ENCODE measurements around the gene PACSIN2. TPM values are rescaled to one million over a fixed set of nuclear protein-coding genes. Genes with fewer than 3 reads are reported as not detected.

Gene PACSIN2, protein sequence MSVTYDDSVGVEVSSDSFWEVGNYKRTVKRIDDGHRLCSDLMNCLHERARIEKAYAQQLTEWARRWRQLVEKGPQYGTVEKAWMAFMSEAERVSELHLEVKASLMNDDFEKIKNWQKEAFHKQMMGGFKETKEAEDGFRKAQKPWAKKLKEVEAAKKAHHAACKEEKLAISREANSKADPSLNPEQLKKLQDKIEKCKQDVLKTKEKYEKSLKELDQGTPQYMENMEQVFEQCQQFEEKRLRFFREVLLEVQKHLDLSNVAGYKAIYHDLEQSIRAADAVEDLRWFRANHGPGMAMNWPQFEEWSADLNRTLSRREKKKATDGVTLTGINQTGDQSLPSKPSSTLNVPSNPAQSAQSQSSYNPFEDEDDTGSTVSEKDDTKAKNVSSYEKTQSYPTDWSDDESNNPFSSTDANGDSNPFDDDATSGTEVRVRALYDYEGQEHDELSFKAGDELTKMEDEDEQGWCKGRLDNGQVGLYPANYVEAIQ
- total RNA-seq = 10 to 100 TPM; 32.0 to 39.9 TPM

GRCh38 chr22:43014869-43015676 is at the start of gene PACSIN2:
Gene PACSIN2, minus strand, starts transcription at chr22:43015149. Its CDS starts 103,069 bp downstream, at chr22:42912080.
- H3K9me3 Mint-ChIP-seq (ENCODE audit: low read depth) = no peaks in the 10 kb centered on the region
- CTCF ChIA-PET = interaction anchor here (2.0 to 2.2 kb wide), 2 partner anchors 19 to 148 kb away, joined by 9 to 10 read pairs; no protein-coding TSS in a partner anchor
- DNase-seq (peak; percentile 99), ATAC-seq (peak; percentile 99)
- peak within 1 kb of the TSS; percentile 96 for H3K4me3 Mint-ChIP-seq
- H3K4me1 Mint-ChIP-seq = peaks cover 22% of the 10 kb centered on the region
- peaks cover 3% of the 10 kb centered on the region for H3K27me3 Mint-ChIP-seq
- no peaks in the 10 kb centered on the region for H3K36me3 Mint-ChIP-seq
- H3K27ac Mint-ChIP-seq = peak within 1 kb of the TSS; percentile 83

GRCh38 chr22:43060183-43060582 is 45.2 kb upstream of the PACSIN2 start:
- Mint-ChIP-seq H3K27ac (no peak overlapping the region), H3K9me3 (ENCODE audit: low read depth) (no peaks in the 10 kb centered on the region), H3K4me3 (no peak overlapping the region), H3K27me3 (no peaks in the 10 kb centered on the region), H3K36me3 (no peaks in the 10 kb centered on the region), H3K4me1 (no peaks in the 10 kb centered on the region)
- peak; percentile 33 for ATAC-seq
- peak; percentile 58 for DNase-seq
- CTCF ChIA-PET = interaction anchor here (0.5 to 1.7 kb wide), 11 partner anchors 11 to 295 kb away, joined by 3 to 9 read pairs (median 3); no protein-coding TSS in a partner anchor

- no peak overlapping the region for H3K4me3 Mint-ChIP-seq
- no peak overlapping the region for H3K27ac Mint-ChIP-seq
- DNase-seq = no peak
- CTCF ChIA-PET = interaction anchor here (0.7 to 1.2 kb wide), 2 partner anchors 11 to 46 kb away, joined by 3 read pairs; no protein-coding TSS in a partner anchor
- H3K4me1 Mint-ChIP-seq = no peaks in the 10 kb centered on the region
- H3K9me3 Mint-ChIP-seq (ENCODE audit: low read depth) = no peaks in the 10 kb centered on the region
- no peaks in the 10 kb centered on the region for H3K36me3 Mint-ChIP-seq
- no peaks in the 10 kb centered on the region for H3K27me3 Mint-ChIP-seq
- ATAC-seq = no peak
Measured at GRCh38 chr22:43057641-43058040, 42.7 kb upstream of the PACSIN2 start.

DNA sequence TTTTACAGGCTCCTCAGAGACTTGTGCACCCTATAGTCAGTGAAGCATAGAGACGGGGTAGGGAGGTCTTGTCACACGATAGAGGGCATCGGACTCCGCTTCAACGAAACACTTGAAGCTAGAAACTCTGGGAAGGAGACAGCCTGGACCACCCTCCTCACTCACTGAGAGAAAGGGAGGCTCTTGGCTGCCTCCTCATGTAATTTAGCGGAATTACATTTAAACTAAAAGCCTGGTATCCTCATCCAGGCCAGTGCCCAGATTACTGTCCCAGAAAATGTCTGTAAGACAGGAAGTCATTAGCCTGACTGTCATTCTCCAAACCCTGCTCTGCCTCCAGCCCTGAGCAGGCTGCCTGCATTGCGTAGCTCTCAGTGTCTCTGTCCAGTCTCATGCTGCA is 38.2 kb upstream of the PACSIN2 start:
- Mint-ChIP-seq H3K4me1 (no peaks in the 10 kb centered on the region), H3K27ac (no peak overlapping the region), H3K27me3 (no peaks in the 10 kb centered on the region), H3K36me3 (no peaks in the 10 kb centered on the region), H3K4me3 (no peak overlapping the region), H3K9me3 (ENCODE audit: low read depth) (no peaks in the 10 kb centered on the region)
- no peak for DNase-seq
- ATAC-seq = no peak
- CTCF ChIA-PET = interaction anchor here (1.2 kb wide), 1 partner anchor 20 kb away, joined by 4 read pairs; no protein-coding TSS in a partner anchor

- no peaks in the 10 kb centered on the region for H3K36me3 Mint-ChIP-seq
- no peaks in the 10 kb centered on the region for H3K27me3 Mint-ChIP-seq
- no peaks in the 10 kb centered on the region for H3K4me1 Mint-ChIP-seq
- no peak for DNase-seq
- no peak overlapping the region for H3K27ac Mint-ChIP-seq
- no peak overlapping the region for H3K4me3 Mint-ChIP-seq
- no peaks in the 10 kb centered on the region for H3K9me3 Mint-ChIP-seq (ENCODE audit: low read depth)
- CTCF ChIA-PET = no interaction called here
- no peak for ATAC-seq
Measured at GRCh38 chr22:43050995-43051394, 36.0 kb upstream of the PACSIN2 start.

GRCh38 chr22:43047605-43048004 is 32.7 kb upstream of the PACSIN2 start:
- CTCF ChIA-PET = interaction anchor here (0.7 to 1.6 kb wide), 3 partner anchors 12 to 14 kb away, joined by 3 to 5 read pairs (median 4); no protein-coding TSS in a partner anchor
- ATAC-seq = no peak
- H3K36me3 Mint-ChIP-seq = no peaks in the 10 kb centered on the region
- H3K9me3 Mint-ChIP-seq (ENCODE audit: low read depth) = no peaks in the 10 kb centered on the region
- DNase-seq = no peak
- H3K4me1 Mint-ChIP-seq = no peaks in the 10 kb centered on the region
- no peak overlapping the region for H3K4me3 Mint-ChIP-seq
- H3K27me3 Mint-ChIP-seq = no peaks in the 10 kb centered on the region
- no peak overlapping the region for H3K27ac Mint-ChIP-seq

- no peak overlapping the region for H3K4me3 Mint-ChIP-seq
- no peaks in the 10 kb centered on the region for H3K36me3 Mint-ChIP-seq
- H3K4me1 Mint-ChIP-seq = no peaks in the 10 kb centered on the region
- DNase-seq (no peak), ATAC-seq (no peak)
- CTCF ChIA-PET = no interaction called here
- no peak overlapping the region for H3K27ac Mint-ChIP-seq
- no peaks in the 10 kb centered on the region for H3K9me3 Mint-ChIP-seq (ENCODE audit: low read depth)
- H3K27me3 Mint-ChIP-seq = no peaks in the 10 kb centered on the region
Measured at GRCh38 chr22:43044290-43044712, 29.4 kb upstream of the PACSIN2 start.

DNA sequence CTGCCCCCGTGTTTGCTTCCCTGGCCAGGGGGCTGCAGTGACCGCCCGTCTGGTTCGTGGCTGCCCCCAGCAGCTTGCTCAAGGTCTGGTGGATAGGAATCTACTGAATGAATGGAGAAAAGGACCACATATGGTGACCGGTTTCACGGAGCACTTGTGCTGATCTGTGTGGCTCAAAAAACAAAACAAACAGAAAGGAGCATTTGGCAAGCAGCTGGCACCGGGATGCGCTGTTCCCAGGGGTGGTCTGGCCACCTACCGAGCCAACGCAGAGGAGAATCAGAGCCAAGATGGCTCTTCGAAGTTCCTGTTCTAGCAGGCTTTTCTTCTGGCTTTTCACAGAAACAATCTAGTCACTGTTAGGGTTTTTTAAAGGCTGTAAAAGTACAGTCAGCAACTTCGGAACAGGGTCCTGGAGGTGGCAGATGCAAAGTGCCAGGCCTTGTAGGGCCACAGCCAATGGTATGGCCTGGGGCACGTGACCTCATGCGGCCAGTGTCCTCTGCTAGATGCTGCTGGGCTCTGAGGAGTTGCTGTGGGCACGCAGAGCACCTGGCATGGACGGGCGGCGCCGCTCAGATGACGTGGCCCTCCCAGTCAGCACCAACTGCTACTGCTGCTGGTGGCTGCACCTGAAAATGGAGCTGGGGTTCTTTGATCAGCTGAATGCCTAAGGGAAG is 27.3 kb upstream of the PACSIN2 start:
- no peaks in the 10 kb centered on the region for H3K9me3 Mint-ChIP-seq (ENCODE audit: low read depth)
- H3K4me1 Mint-ChIP-seq = no peaks in the 10 kb centered on the region
- H3K27ac Mint-ChIP-seq = no peak overlapping the region
- ATAC-seq (no peak), DNase-seq (no peak)
- no peaks in the 10 kb centered on the region for H3K27me3 Mint-ChIP-seq
- no peaks in the 10 kb centered on the region for H3K36me3 Mint-ChIP-seq
- CTCF ChIA-PET = no interaction called here
- no peak overlapping the region for H3K4me3 Mint-ChIP-seq

GRCh38 chr22:43039800-43040199 is 24.9 kb upstream of the PACSIN2 start:
- Mint-ChIP-seq H3K36me3 (no peaks in the 10 kb centered on the region), H3K4me1 (no peaks in the 10 kb centered on the region), H3K27ac (no peak overlapping the region), H3K27me3 (no peaks in the 10 kb centered on the region), H3K9me3 (ENCODE audit: low read depth) (no peaks in the 10 kb centered on the region), H3K4me3 (no peak overlapping the region)
- ATAC-seq = no peak
- DNase-seq = no peak
- CTCF ChIA-PET = no interaction called here

DNA sequence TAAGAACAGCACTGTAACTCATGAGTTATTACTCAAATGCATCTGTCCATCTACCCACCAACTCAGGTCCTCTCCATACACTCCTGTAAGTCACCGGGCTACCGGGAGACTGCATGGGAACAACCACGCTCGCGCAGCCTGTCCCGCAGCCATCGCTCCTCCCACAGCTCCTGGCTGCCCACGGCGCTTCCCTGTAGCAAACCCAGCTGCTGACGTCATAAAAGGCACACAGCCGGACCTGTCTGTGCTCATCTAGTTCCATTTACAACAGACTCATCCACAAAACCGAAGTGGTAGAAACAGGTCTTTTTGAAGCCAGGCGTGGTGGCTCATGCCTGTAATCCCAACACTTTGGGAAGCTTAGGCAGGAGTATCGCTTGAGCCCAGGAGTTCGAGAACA is 23.4 kb upstream of the PACSIN2 start:
- Mint-ChIP-seq H3K27ac (no peak overlapping the region), H3K4me3 (no peak overlapping the region), H3K27me3 (no peaks in the 10 kb centered on the region), H3K9me3 (ENCODE audit: low read depth) (no peaks in the 10 kb centered on the region), H3K36me3 (no peaks in the 10 kb centered on the region), H3K4me1 (peaks cover 5% of the 10 kb centered on the region)
- no peak for DNase-seq
- ATAC-seq = no peak
- CTCF ChIA-PET = no interaction called here

DNA sequence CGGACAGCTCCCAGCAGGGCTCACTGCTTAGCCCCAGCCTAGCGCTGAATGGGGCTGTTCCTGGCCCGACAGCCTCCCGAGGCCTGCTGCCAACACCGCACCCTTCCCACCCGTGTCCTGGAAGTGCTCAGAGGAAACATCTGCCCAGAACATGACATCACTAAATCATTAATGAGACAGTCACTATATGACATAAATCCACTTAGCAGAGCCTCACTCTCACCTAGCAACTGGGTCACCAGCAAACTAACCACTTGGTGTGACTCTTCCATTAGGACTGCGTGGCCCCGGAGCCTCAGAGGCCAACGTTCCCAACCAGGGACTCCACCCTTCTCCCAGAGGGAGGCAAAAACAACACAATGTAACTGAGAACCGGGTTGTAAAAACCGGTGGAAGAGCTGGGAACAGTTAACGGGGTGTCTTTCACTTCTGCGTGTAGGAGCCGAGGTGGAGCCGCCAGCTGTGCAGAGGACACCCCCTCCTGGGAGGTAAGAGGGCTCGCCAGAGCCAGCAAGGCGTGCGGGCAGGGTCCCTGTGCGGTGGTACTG is 21.4 kb upstream of the PACSIN2 start:
- Mint-ChIP-seq H3K4me3 (no peak overlapping the region), H3K27me3 (no peaks in the 10 kb centered on the region), H3K27ac (no peak overlapping the region), H3K36me3 (no peaks in the 10 kb centered on the region), H3K4me1 (peaks cover 5% of the 10 kb centered on the region), H3K9me3 (ENCODE audit: low read depth) (no peaks in the 10 kb centered on the region)
- no peak for DNase-seq
- CTCF ChIA-PET = interaction anchor here (0.7 kb wide), 2 partner anchors 29 to 49 kb away, joined by 3 read pairs; no protein-coding TSS in a partner anchor
- ATAC-seq = no peak

GRCh38 chr22:43035250-43035649 is 20.3 kb upstream of the PACSIN2 start:
- Mint-ChIP-seq H3K27me3 (no peaks in the 10 kb centered on the region), H3K4me3 (no peak overlapping the region), H3K9me3 (ENCODE audit: low read depth) (no peaks in the 10 kb centered on the region), H3K27ac (no peak overlapping the region), H3K4me1 (peaks cover 5% of the 10 kb centered on the region), H3K36me3 (no peaks in the 10 kb centered on the region)
- ATAC-seq (no peak), DNase-seq (no peak)
- CTCF ChIA-PET = interaction anchor here (0.5 to 2.1 kb wide), 5 partner anchors 10 to 254 kb away, joined by 3 to 19 read pairs (median 3); no protein-coding TSS in a partner anchor

DNA sequence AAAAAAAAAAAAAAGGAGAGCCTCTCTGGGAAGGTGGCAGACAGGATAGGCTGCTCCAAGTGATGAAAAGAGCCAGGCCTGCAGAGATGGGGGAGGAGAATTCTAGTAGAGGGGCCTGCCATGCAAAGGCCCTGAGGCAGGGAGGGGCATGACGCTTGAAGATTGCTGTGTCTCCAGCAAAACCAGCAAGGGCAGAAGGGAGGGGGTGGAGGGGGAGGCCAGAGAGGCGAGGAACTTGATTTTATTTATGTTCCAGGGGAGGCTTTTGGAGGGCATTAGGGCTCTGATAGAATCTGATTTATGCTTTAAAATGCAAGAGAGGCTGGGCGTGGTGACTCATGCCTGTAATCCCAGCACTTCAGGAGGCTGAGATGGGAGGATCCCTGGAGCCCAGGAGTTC is 16.7 kb upstream of the PACSIN2 start:
- Mint-ChIP-seq H3K4me1 (peaks cover 5% of the 10 kb centered on the region), H3K27me3 (no peaks in the 10 kb centered on the region), H3K27ac (no peak overlapping the region), H3K4me3 (no peak overlapping the region), H3K9me3 (ENCODE audit: low read depth) (no peaks in the 10 kb centered on the region), H3K36me3 (no peaks in the 10 kb centered on the region)
- no peak for ATAC-seq
- CTCF ChIA-PET = no interaction called here
- no peak for DNase-seq

All from activated CD8-positive, alpha-beta memory T cell treated with anti-CD3 and anti-CD28 coated beads, Interleukin-2, amount 10 ng/mL, durations not matched to agents 7 days and 5 days (primary cell).